ENCODE results near the gene RASSF4.

Gene RASSF4

DNA sequence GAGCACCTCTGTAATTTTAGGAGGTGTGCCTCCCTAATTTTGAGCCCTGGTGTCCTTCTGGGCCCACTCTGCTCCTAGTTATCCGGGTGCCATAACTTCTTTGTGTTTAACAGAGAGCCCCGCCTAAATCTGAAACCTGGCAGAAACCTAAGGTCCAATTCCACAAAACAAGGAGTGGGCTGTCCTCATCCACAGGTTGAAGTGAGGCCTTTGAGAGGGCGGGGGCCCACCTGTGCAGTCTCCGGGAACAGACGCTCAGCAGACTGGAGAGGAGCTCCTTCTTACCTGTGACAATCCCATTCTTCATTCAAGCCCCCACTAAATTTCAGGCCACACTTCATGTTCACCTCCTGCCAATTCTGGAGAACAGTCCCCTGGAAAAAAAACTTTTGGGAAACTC lies 37.6 kb upstream of the RASSF4 start:
- H3K9ac ChIP-seq (ENCODE audit: low read length), result no peak overlapping the region
- H3K27me3 ChIP-seq (ENCODE audit: control insufficient read depth, insufficient read depth, low read length), result no peaks in the 10 kb centered on the region
- no peak overlapping the region for H3K27ac ChIP-seq (ENCODE audit: low read depth, low read length)
- H3K36me3 ChIP-seq (ENCODE audit: control insufficient read depth, insufficient read depth, low read length), result no peaks in the 10 kb centered on the region
- H3K4me3 ChIP-seq (ENCODE audit: low read length), result no peak overlapping the region
- no peaks in the 10 kb centered on the region for H3K4me1 ChIP-seq (ENCODE audit: control insufficient read depth, insufficient read depth, low read length)

GRCh38 chr10:44922796-44923545 lies 36.6 kb upstream of the RASSF4 start:
- Histone ChIP-seq H3K27ac (ENCODE audit: low read depth, low read length) (no peak overlapping the region), H3K36me3 (ENCODE audit: control insufficient read depth, insufficient read depth, low read length) (no peaks in the 10 kb centered on the region), H3K4me3 (ENCODE audit: low read length) (no peak overlapping the region), H3K27me3 (ENCODE audit: control insufficient read depth, insufficient read depth, low read length) (no peaks in the 10 kb centered on the region), H3K9ac (ENCODE audit: low read length) (no peak overlapping the region), H3K4me1 (ENCODE audit: control insufficient read depth, insufficient read depth, low read length) (no peaks in the 10 kb centered on the region)

DNA sequence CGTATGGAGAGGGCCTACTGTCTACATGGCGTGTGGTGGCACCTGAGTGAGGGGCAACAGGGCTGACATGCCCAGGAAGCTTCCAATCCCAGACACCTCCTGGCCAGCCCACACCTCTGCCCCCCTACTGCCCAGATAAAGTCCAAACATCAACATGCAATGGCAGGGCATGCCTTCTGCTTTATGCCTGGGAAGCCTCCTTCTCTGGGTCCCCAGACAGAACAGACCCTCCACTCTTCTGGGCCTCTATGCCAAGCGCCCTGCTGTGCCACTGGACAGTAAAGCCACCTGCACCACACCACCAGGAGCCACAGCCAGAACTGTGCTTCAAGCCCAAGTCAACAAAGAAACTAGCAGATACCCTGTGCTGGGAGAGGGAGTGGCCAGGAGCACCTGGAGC lies 36.0 kb upstream of the RASSF4 start:
- no peak overlapping the region for H3K27ac ChIP-seq (ENCODE audit: low read depth, low read length)
- no peaks in the 10 kb centered on the region for H3K36me3 ChIP-seq (ENCODE audit: control insufficient read depth, insufficient read depth, low read length)
- H3K4me1 ChIP-seq (ENCODE audit: control insufficient read depth, insufficient read depth, low read length), result no peaks in the 10 kb centered on the region
- no peaks in the 10 kb centered on the region for H3K27me3 ChIP-seq (ENCODE audit: control insufficient read depth, insufficient read depth, low read length)
- H3K9ac ChIP-seq (ENCODE audit: low read length), result no peak overlapping the region
- H3K4me3 ChIP-seq (ENCODE audit: low read length), result no peak overlapping the region

- Histone ChIP-seq H3K4me3 (ENCODE audit: low read length) (no peak overlapping the region), H3K4me1 (ENCODE audit: control insufficient read depth, insufficient read depth, low read length) (no peaks in the 10 kb centered on the region), H3K27ac (ENCODE audit: low read depth, low read length) (no peak overlapping the region), H3K9ac (ENCODE audit: low read length) (no peak overlapping the region), H3K27me3 (ENCODE audit: control insufficient read depth, insufficient read depth, low read length) (no peaks in the 10 kb centered on the region), H3K36me3 (ENCODE audit: control insufficient read depth, insufficient read depth, low read length) (no peaks in the 10 kb centered on the region)
Measured at GRCh38 chr10:44924261-44925040, 35.2 kb upstream of the RASSF4 start.

DNA sequence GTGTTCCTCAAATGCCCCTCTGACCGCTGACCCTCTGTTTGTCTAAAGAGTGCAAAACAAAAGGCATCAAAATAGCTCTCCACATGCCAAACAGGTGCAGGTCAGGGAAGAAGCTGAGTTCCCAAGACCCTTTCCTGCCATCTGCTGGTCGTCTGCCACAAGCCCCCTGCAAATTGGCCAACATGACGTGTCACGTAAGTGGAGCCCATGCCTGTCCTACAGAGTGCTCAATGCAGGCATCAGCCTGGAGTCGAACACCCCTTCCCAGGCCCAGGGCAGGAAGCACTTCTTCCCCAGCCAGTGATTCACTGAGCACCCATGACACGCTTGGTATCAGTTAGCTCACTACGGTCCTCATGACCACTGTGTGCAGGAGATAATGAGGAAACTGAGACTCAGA lies 34.4 kb upstream of the RASSF4 start:
- no peak overlapping the region for H3K4me3 ChIP-seq (ENCODE audit: low read length)
- H3K4me1 ChIP-seq (ENCODE audit: control insufficient read depth, insufficient read depth, low read length), result no peaks in the 10 kb centered on the region
- no peak overlapping the region for H3K27ac ChIP-seq (ENCODE audit: low read depth, low read length)
- no peaks in the 10 kb centered on the region for H3K27me3 ChIP-seq (ENCODE audit: control insufficient read depth, insufficient read depth, low read length)
- no peak overlapping the region for H3K9ac ChIP-seq (ENCODE audit: low read length)
- no peaks in the 10 kb centered on the region for H3K36me3 ChIP-seq (ENCODE audit: control insufficient read depth, insufficient read depth, low read length)

GRCh38 chr10:44925811-44926750 lies 33.5 kb upstream of the RASSF4 start:
- no peaks in the 10 kb centered on the region for H3K27me3 ChIP-seq (ENCODE audit: control insufficient read depth, insufficient read depth, low read length)
- no peak overlapping the region for H3K4me3 ChIP-seq (ENCODE audit: low read length)
- no peaks in the 10 kb centered on the region for H3K4me1 ChIP-seq (ENCODE audit: control insufficient read depth, insufficient read depth, low read length)
- H3K9ac ChIP-seq (ENCODE audit: low read length), result no peak overlapping the region
- no peak overlapping the region for H3K27ac ChIP-seq (ENCODE audit: low read depth, low read length)
- no peaks in the 10 kb centered on the region for H3K36me3 ChIP-seq (ENCODE audit: control insufficient read depth, insufficient read depth, low read length)

- no peaks in the 10 kb centered on the region for H3K4me1 ChIP-seq (ENCODE audit: control insufficient read depth, insufficient read depth, low read length)
- no peaks in the 10 kb centered on the region for H3K36me3 ChIP-seq (ENCODE audit: control insufficient read depth, insufficient read depth, low read length)
- no peaks in the 10 kb centered on the region for H3K27me3 ChIP-seq (ENCODE audit: control insufficient read depth, insufficient read depth, low read length)
- H3K4me3 ChIP-seq (ENCODE audit: low read length), result no peak overlapping the region
- no peak overlapping the region for H3K27ac ChIP-seq (ENCODE audit: low read depth, low read length)
- H3K9ac ChIP-seq (ENCODE audit: low read length), result no peak overlapping the region
Measured at GRCh38 chr10:44926751-44927351, 32.8 kb upstream of the RASSF4 start.

GRCh38 chr10:44927352-44927751 lies 32.2 kb upstream of the RASSF4 start:
- Histone ChIP-seq H3K27me3 (ENCODE audit: control insufficient read depth, insufficient read depth, low read length) (no peaks in the 10 kb centered on the region), H3K27ac (ENCODE audit: low read depth, low read length) (no peak overlapping the region), H3K4me3 (ENCODE audit: low read length) (no peak overlapping the region), H3K4me1 (ENCODE audit: control insufficient read depth, insufficient read depth, low read length) (peaks cover under 1% of the 10 kb centered on the region), H3K36me3 (ENCODE audit: control insufficient read depth, insufficient read depth, low read length) (no peaks in the 10 kb centered on the region), H3K9ac (ENCODE audit: low read length) (no peak overlapping the region)

GRCh38 chr10:44928462-44928861 lies 31.1 kb upstream of the RASSF4 start:
- Histone ChIP-seq H3K36me3 (ENCODE audit: control insufficient read depth, insufficient read depth, low read length) (no peaks in the 10 kb centered on the region), H3K27me3 (ENCODE audit: control insufficient read depth, insufficient read depth, low read length) (no peaks in the 10 kb centered on the region), H3K4me1 (ENCODE audit: control insufficient read depth, insufficient read depth, low read length) (peaks cover 3% of the 10 kb centered on the region), H3K4me3 (ENCODE audit: low read length) (no peak overlapping the region), H3K27ac (ENCODE audit: low read depth, low read length) (no peak overlapping the region), H3K9ac (ENCODE audit: low read length) (no peak overlapping the region)

- Histone ChIP-seq H3K27me3 (ENCODE audit: control insufficient read depth, insufficient read depth, low read length) (no peaks in the 10 kb centered on the region), H3K4me3 (ENCODE audit: low read length) (no peak overlapping the region), H3K9ac (ENCODE audit: low read length) (no peak overlapping the region), H3K27ac (ENCODE audit: low read depth, low read length) (no peak overlapping the region), H3K36me3 (ENCODE audit: control insufficient read depth, insufficient read depth, low read length) (no peaks in the 10 kb centered on the region), H3K4me1 (ENCODE audit: control insufficient read depth, insufficient read depth, low read length) (peaks cover 3% of the 10 kb centered on the region)
Measured at GRCh38 chr10:44929356-44930255, 30.0 kb upstream of the RASSF4 start.

DNA sequence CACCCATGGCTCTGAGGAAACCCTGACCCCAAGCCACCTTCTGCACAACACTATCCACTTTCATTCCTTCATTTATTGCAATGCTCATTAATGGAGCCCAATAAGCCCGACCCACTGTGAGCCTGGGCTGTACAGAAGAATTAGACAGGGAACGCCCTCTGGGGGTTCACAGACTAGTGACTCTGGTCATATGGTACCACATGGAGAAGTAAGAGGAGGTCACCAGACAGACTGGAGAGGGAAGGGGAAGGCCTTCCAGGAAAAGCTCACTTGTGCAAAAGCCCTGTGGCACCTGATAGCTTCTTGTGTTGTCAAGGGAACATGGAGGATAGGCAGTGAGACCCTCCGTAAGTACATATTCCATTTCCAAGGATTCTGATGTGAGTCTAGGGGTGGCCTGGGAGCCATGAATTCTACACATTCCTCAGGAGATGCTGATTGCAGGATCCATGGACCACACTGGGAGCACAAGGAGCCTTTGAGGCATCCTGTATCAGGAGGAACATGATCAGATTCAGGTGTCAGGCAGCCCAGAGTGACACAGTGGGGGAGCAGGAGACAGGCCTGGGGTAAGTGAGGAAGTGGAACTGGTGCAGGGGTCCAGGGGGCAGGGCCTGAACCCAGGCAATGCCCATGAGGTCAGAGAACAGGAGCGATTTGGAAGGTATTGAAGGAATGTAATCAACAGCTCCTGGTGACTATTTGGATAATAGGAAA lies 28.5 kb upstream of the RASSF4 start:
- no peaks in the 10 kb centered on the region for H3K36me3 ChIP-seq (ENCODE audit: control insufficient read depth, insufficient read depth, low read length)

More for the DNA sequence above, 28.5 kb upstream of the RASSF4 start:
- no peaks in the 10 kb centered on the region for H3K27me3 ChIP-seq (ENCODE audit: control insufficient read depth, insufficient read depth, low read length)
- H3K27ac ChIP-seq (ENCODE audit: low read depth, low read length), result no peak overlapping the region
- H3K4me1 ChIP-seq (ENCODE audit: control insufficient read depth, insufficient read depth, low read length), result peaks cover 6% of the 10 kb centered on the region
- no peak overlapping the region for H3K4me3 ChIP-seq (ENCODE audit: low read length)
- no peak overlapping the region for H3K9ac ChIP-seq (ENCODE audit: low read length)

Measured in rectal smooth muscle tissue (tissue), 1 donor.